KBM-7 (cell line): Measurements from ENCODE around the gene RHPN2.

ENCODE experiments used
- DNase-seq: peaks from one replicate; pipeline ENCODE4 v3.0.0-alpha.2; 2015
- in situ Hi-C: fragments of 300-500 bp; cut with MboI; formaldehyde crosslinking; loops from 2 replicates; pipeline ENCODE4 v1.14.3; 2020; ENCODE audit warnings: low sequenced_read_pairs, low pct_unique_long_range_greater_than_20kb, mixed read lengths

The RHPN2 gene

DNA sequence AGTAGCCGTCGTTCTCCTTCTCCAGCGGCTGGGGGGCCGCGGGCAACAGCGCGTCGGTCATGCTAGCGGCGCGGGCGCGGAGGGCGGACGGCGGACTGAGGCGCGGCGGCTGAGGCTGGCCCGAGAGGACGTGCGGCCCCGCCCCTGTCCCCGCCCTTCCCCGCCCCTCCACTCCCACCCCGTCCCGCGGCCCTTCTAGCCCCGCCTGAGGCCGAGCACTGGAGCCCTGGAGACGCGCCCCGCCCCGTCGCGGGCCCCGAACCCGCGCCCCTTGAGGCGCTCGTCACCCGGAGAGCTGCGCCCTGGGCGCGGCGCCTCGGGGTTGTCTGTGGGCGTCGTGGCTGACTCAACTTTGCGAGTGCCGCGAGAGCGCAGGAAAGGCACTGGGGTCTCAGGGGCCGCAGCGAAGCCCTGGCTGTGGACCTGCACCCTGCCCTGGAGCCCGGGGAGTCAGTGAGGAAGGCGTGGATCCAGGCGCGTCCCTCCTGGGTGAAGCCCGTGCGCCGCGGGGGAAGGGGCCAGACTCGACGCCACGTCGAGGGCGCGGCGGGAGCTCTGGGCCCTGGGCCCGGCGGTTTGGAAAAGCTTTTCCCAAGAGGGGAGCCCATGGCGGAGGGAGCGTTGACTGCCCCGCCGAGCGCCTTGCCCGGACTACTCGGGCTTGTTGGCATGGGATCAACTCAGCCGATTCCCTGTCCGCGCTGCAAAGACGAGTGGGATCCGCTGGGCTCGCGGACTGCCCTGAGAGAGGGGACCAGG, at the start of gene RHPN2:
Gene RHPN2 (minus strand): TSS at position 97 of the 759 bp plus-strand sequence. CDS start 36 bp downstream, at position 61.
- DNase-seq, result peak; percentile 54
- in situ Hi-C loops, result no loop called here

DNA sequence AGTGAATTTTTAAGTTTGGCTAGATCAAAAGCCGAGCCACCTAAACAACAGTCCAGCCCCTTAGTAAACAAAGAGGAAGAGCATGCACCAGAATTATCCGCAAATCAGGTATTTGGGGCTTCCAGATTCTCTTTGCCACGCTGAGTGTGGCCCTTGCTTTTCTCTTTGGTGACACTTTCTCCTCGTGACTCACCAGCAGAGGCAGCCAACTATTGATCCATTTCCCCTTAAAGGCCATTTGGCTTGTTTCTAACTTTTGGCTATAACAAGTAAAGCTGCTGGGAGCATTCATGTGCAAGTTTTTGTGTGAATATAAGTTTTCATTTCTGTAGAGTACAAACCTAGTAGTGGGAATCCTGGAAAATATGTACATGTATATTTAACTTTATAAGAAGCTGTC, 49.6 kb upstream of the RHPN2 start:
- DNase-seq, result no peak
- in situ Hi-C loops, result no loop called here

DNA sequence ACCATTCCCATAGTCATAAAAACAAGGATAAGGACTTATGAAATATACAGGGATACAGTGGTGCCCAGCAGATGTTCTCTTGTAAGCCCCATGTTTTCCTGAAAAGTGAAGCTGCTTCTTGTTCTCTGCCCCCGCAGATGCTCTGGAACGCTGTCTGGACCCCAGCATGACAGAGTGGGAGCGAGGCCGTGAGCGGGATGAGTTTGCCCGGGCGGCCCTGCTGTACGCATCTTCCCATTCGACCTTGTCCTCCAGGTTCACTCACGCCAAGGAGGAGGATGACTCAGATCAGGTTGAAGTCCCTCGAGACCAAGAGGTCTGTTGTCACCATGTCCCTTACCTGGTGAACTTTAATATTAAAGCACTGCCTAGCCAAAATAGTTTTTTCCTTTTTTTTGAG, 46.9 kb upstream of the RHPN2 start:
- DNase-seq, result no peak
- in situ Hi-C loops, result no loop called here

DNA sequence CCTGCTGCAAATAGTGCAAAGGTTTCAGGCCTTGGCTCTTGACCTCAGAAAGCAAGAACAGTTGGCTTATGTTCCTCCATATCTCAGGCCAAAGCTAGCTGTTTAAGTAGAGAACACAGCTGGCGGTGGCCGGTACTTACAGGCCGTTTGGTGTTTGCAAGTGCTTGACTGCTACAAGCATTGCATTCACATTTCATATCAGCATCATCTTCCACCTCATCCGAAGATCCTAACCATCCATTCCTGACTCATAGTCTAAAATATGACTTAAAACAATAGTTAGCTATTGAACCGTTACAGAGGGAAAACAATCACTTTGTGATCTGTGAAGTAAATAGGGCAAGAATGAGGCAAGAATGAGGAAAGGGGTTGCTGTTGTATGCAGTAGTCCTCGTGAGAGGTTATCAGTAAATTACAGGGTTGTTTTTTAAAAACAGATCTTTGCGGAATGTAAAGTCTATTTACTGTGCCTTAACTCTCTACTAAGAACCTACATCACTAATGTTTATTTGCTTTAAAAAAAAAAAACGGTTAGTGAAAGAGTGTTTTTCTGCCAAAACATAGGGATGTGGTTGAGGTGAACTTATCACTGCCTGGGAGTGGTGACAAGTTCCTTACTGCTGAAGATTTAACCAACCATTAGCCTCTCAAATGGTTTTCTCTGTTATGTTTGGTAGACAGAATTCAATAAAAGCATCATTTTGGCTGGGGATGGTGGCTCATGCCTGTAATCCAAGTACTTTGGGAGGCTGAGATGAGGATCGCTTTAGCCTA, 45.6 kb upstream of the RHPN2 start:
- DNase-seq, result no peak
- in situ Hi-C loops, result no loop called here

DNA sequence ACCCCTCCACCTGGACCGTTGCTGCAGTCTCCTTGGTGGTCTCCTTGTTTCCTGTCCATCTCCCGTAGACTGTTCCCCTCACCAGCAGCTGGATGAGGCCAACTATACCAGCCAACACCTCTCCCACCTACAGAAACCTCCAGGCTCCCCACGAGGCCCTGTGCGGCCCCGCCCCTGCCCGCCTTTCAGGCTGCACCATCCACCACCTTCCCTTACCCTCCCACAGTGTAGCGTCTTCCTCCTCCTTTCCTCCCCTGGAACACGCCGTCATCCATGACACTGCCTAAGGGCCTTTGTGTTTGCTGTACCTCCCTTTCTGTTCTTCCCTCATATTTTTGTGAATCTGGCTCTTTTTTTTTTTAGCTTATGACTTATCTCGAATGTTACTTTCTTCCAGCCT, 43.5 kb upstream of the RHPN2 start:
- in situ Hi-C loops, result no loop called here
- no peak for DNase-seq

DNA sequence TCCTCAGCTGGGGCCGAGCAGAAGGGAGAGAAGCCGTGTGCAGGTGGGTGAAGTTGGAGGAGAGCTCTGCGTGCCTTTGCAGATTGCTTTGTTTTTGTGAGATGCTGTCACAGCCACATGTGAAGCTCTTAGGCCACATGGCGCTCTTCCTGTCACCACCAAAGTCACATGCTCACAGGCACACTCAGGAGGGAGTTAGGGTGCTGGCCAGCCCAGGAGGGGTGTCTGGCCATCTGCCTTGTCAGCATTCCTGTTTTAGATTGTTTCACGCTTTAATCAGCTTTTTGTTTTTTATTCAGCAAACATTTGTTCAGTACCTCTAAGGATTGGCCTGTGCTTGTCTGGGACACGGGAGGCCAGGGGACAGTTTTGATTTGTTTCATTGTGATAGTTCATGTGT, 38.2 kb upstream of the RHPN2 start:
- no peak for DNase-seq
- in situ Hi-C loops, result no loop called here

DNA sequence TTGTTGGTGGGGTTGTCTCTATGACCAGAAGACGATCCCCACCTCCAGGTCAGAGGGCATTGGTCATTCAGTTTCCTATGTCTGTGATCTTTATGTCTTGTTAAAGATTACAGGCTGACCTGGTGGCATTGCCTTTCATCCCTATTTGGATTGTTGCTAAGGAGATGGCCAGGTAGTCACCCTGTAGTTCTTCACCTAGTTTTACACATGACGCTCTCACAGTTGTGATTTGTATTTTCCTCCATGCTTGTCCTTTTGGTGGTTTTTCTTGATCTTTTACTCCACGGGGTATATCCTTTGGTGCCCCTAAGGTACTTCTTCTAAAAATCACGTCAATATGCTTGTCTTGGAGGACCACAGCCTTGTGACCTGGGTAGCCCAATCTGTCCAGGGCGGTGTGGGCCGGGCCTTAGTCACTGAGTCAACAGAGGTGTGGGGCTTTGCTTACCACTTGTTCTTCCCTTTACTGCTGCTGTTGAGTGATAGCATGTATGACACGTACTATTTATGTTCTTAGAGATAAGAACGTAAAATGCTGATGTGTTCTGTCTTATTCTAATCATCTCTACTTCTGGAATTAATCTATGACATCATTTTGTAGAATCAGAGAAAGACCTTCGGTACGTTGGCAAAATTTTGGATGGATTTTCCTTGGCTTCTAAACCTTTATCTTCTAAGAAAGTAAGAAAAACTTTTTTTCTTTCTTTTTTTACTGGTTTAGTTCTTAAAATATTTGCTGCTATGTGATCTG, 36.4 kb upstream of the RHPN2 start:
- in situ Hi-C loops, result no loop called here
- no peak for DNase-seq

DNA sequence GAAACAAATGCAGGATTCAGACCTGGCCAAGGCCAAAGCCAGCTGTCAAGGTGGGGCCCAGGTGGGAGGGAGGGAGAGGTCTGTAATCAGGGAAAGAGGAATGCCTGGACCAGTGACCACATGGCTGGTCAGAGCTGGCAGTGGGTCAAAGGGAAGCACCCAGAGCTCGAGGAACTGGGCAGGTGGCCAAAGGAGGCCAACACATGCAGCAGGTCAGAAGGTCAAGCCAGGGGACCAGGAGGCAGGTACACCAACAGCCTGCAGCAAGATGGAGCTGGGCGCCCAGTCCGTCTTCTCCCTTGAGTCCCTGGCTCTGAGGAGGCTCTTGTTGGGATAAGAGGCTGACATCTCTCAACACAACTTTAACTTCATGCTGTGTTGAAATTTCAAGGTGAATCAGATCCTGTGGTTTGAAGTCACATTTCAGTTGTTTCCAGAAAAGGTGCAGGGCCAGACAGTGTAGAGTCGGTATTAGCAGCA, 33.4 kb upstream of the RHPN2 start:
- no peak for DNase-seq
- in situ Hi-C loops, result no loop called here

DNA sequence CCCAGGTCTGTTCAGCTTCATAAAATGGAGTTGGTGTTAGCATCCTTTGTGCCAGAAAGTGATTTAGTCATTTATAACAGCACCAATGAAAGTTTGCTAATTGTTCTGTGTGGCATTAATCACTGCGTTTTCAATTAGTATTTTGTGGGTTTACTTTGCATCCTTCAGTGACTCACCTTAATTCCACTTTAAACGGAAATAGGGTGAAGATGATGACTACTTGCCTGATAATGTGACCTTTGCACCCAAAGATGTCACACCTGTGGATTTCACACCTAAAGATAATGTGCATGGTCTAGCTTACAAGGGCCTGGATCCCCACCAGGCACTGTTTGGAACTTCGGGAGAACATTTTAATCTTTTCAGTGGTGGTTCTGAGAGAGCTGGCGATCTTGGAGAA, 31.3 kb upstream of the RHPN2 start:
- in situ Hi-C loops, result no loop called here
- DNase-seq, result no peak

DNA sequence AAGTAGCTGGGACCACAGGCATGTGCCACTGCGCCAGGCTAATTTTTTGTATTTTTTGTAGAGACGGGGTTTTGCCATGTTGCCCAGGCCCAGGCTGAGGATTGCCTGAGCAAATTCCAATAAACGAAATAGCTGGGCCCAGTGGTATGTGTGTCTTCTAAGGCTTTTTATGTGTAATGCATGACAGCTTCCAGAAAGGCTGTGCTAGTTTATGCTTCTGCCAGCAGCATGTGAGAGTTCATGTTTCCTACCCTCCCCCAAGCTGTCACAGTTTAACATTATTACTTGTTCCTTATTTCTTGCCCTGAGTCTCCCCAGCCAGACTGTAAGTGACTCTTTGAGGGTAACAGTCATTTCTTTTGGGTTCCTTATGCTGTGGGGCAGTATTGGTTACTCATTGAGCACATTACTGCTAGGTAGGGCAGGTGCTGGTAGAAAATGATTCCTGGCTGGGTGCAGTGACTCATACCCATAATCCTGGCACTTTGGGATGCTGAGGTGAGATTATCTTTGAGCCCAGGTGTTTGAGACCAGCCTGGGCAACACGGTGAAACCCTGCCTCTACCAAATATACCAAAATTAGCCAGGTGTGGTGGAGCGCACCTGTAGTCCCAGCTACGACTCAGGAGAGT, 29.9 kb upstream of the RHPN2 start:
- in situ Hi-C loops, result no loop called here
- DNase-seq, result no peak

DNA sequence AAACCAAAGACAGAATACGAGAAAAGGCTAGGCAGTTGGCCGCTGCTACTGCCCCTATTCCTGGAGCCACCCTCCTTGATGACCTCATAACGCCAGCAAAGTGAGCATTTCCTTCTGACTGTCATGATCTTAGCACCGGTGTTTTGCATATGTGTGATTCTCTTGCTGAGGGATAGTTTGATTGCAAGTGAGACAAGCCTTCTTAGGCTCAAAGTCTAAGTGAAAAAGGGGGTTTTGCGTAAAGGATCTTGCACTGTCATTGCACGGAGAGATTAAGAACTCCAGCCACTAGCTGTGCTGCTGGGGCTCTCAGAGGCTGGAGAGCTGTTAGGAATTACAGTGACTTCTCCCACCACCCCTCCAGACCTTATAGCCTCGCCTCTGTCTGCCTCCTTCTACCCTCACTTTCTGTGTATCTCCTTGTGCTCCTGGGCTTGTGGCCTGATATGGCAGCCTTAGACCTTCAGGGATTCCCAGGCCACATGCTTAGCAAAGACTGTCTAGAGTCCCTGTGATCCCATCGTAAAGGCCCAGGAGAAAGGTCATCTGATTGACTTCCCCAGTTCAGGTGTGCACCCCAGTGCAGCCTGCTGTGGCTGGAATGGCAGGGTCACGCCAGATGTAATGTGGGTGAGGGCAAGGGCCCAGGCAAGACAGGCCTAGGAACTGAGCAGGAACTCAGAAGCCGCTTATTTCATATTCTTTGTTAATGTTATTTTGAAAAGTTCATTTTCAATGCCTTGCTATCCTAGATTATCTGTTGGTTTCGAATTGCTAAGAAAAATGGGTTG, 28.9 kb upstream of the RHPN2 start:
- DNase-seq, result no peak
- in situ Hi-C loops, result no loop called here

DNA sequence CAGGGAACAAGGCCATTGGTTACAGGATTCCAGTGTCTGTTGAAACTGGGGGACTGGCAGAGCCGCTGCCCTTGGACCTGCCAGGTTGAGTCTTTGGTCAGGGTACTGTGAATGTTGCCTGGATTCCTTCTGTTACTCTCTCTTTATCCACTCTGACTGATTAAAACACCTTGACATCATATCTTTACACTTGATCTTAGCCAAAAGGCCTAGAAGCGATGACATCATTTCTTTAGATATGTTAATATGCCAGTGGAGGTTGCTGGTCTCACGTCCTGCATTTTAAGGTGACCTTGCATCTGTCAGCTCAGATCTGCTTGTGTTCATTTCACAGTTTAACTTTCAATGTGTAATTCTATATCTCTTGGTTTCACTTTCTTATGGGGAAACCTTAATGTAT, 25.5 kb upstream of the RHPN2 start:
- in situ Hi-C loops, result no loop called here
- no peak for DNase-seq

DNA sequence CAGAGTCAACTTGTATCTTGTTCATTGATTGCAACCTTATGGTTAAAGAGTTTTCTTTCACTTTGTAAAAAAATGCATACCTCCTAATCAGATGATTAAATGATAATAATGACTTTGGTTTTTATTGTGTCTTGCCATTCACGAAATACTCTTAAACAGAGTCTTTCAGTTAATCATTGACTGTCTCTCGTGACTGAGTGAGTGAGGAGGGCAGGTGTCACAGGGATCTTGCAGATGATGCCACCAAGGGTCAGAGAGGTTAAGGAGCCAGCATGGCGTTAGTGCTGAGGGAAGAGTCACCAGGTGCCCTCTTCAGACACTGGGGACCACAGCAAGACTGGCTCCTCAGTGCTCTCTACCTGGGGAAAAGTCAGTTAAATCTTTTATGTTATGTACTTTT, 24.3 kb upstream of the RHPN2 start:
- in situ Hi-C loops, result no loop called here
- no peak for DNase-seq

DNA sequence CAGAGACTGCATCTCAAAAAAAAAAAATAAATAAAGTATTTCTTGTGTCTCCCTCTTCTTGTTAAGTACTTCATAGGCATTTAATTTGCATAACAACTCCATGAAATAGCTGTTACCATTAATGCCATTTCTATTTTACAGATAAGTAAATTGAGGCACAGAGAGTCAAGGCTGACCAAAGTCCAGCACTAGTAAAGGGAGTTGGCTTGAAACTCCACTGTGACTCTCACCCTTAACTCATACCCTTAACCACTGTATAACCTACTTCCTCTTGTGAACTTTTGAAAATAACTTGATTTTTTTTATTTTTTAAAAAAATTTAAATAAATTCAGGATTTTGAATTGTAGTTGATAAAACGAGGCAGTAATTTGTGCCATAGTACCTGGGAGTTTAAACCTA, 22.3 kb upstream of the RHPN2 start:
- DNase-seq, result no peak
- in situ Hi-C loops, result no loop called here

DNA sequence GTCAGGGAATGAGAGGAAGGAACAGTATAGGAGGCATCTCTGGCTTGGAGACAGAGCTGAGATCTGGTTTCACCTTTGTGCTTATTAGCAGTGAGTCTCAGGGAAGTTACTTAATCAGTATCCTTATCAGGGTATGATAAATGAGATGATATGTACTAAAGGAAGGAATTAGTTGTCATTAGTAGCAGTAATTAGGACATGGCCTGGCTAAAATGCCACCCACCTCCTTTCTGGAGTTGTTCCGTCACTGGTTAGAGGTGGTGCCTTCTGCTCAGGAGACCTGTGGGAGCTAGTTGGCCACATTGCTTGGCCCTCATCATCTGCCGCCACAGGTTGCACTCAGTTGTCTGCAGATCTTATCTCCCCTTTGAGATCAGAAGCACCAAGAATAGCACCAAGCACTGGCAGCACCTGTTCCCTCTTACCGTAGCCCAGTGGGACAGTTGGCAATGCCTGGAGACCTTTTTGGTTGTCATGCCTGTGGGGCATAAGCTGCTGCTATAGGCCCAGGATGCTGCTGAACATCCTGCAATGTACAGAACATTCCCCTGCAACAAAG, 21.0 kb upstream of the RHPN2 start:
- in situ Hi-C loops, result no loop called here
- no peak for DNase-seq

DNA sequence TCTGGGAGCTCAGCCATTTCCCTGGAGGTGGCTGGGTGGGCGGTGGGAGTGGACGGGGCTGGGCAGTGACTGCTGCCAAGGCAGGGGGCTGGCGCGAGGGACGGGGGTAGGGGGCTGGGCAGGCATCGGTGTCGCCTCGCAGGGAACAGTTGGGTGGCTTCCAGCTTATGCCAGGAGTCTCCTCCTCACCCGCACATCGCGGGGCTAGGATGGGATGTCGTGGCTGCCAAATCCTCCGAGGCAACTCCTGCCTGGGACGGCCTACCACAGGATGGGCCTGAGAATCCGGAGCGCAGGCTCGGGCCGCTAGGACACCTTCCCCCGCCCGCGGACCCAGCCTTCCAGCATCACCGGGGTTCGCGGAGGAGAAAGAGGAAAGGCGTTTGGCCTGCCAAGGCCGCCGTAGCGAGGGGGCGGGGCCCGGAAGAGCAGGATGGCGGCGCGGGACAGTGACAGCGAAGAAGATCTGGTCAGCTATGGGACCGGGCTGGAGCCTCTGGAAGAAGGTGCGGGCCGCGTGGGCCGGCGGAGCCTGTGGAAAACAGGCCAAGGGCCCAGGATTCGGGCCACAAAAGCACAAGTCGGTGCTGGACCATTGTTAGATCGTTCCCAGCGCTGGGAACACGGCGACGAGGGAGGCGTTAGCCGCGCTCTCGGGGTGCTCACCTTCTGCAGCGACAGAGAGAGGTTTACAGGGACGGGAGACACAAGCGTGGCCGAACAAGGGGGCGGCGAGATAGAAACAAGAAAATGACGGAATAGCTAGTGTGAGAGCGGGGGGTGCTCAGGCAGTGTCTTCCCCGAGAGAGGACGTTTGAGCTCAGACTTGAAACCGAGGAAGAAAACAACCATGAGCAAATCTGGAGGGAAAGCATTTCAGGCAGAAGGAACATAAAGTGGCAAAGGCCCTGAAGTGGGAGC, 16.3 kb upstream of the RHPN2 start, which contains the start of gene GPATCH1:
Gene GPATCH1 (plus strand): TSS at position 421 of the 921 bp plus-strand sequence. CDS start 13 bp downstream, at position 434.
- peak; percentile 82 for DNase-seq
- in situ Hi-C loops, result no loop called here

DNA sequence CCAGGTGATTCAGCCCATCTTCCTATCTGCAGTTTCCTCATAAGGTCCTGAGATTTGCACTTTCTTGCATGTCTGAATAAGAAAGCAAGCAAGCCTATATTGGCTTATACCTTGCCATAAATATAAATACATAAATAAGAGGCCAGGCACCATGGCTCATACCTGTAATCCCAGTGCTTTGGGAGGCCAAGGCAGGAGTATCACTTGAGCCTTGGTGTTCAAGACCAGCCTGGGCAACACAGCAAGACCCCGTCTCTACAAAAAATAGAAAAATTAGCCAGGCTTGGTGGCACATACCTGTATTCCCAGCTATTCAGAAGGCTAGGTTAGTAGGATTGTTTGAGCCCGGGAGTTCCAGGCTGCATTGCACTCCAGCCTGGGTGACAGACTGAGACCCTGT, 10.8 kb upstream of the RHPN2 start:
- no peak for DNase-seq
- in situ Hi-C loops, result no loop called here
